GM12892 (cell line): Measurements from ENCODE around the gene MYO16.
A peak's percentile ranks its signal among the peaks of the same experiment; 100 is the strongest.

Source experiments
- DNase-seq: peaks from one replicate; pipeline ENCODE4 v3.0.0; 2011; ENCODE audit not compliant: insufficient read length
- FAIRE-seq: peaks from 2 replicates; lab custom pipeline; 2011; peaks lifted over from hg19 to GRCh38; lab: Jason Lieb, UNC
- POLR2A ChIP-seq: IDR thresholded peaks from 2 replicates; pipeline ENCODE4 v1.6.1; 2011; ENCODE audit warnings: low read depth, low read length, control low read depth
- POLR2AphosphoS5 ChIP-seq: IDR thresholded peaks from 2 replicates; pipeline ENCODE4 v1.6.1; 2011; ENCODE audit warnings: low read depth, low read length, control low read depth
- TAF1 ChIP-seq: IDR thresholded peaks from 2 replicates; pipeline ENCODE4 v1.6.1; 2011; ENCODE audit warnings: low read depth, mild to moderate bottlenecking, control low read depth, low read length, borderline replicate concordance

MYO16 gene

DNA sequence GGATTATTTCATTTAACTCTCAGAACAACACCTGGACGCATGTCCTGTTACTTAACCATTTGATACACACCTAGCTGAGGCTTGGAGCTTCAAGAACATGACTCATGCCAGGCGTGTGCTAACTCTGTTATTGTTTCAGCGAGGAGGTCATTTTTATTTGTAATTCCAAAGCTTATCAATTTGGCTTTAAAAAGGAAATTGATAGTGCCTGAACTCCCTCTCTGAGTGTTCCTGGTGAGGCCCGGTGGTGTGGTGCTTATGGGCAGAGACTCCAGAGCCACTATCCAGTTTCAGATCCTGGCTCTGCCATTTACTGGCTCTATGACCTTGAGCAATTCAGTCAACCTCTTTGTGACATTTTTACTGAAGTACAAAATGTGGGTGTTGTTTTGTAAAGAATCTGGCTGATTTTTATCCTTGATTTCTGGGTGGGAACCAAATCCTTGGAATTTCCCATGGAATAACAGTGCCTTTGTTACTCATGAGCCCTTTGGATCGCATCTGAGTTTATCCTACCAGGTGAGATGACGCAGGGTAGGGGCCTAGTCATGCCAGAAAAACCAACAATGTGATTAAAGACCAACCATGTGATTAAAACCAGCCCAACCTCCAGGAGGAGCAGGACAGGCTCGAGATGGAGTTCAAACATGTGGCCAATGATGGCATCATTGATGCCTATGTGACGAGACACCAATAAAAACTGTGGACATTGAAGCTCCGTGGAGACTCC is 198.8 kb downstream of the MYO16 start:
- no peak for DNase-seq
- FAIRE-seq: no peak
- TF ChIP-seq POLR2A (no peak), POLR2AphosphoS5 (no peak), TAF1 (no peak)

DNA sequence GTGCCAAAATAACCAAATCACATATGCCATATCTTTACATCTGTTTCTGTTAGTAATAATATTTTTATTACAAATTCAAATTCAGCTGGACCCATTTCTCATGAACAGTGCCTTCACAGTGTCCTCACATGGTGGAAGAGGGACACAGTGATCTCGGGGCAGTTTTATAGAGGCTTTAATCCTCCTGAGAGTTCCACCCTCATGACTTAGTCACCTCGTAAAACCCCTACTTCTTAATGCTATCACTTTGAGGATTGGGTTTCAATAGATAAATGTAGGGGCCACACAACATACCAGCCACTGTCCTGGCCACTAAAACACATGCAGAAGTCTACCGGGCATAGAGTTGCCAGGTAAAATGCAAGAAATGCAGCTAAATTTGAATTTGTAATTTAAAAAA is 201.5 kb downstream of the MYO16 start:
- TF ChIP-seq TAF1 (no peak), POLR2AphosphoS5 (no peak), POLR2A (no peak)
- FAIRE-seq (no peak), DNase-seq (no peak)

DNA sequence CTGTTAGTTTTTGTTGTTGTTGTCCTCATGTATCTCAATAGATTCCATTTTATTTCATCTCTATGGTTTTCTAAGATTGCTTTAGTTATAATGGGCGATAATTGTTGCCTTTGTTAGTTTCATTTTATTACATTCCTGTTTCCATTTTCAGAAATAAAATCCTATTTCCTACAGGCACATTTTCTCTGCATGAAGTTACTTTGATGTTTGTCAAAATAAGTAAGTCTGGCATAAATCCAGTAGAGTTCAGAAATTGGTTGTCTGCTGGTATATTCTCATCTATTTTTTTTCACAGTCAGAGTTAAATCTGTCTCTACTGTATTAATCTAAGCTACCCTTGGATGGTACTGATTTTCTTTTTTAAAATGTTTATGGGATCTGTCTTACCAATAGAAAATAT is 204.1 kb downstream of the MYO16 start:
- TF ChIP-seq POLR2AphosphoS5 (no peak), TAF1 (no peak), POLR2A (no peak)
- DNase-seq (no peak), FAIRE-seq (no peak)

DNA sequence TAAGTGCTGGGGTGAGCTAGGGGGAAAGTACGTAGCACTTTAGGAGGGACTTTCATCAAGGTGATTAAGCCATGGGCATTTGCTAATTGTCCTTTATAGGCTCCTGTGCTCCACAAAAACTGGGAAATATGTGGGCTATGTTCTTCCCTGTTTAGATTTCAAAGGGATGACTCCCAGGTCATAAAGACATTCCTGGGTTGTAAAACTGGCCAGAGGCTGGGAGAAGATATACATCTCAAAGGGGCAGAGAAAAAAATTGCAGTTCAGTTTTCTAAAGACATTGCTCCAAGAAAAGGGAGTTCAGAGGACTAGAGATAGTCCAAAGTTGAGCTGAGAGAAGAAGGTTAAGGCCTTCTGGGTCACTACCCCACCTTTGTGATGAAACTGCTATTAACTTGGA is 204.8 kb downstream of the MYO16 start:
- no peak for FAIRE-seq
- no peak for TF ChIP-seq TAF1
- no peak for TF ChIP-seq POLR2AphosphoS5
- no peak for TF ChIP-seq POLR2A

DNA sequence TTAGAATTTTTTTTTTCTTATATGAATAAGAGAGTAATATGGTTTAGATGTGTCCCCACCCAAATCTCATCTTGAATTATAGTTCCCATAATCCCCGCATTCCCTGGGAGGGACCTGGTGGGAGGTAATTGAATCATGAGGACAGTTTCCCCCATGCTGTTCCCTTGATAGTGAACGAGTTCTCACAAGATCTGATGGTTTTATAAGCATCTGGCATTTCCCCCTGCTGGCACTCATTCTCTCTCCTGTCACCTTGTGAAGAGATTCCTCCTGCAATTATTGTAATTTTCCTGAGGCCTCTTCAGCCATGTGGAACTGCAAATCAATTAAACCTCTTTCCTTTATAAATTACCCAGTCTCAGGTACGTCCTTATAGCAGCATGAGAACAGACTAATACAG is 205.7 kb downstream of the MYO16 start:
- DNase-seq: no peak
- TF ChIP-seq POLR2A (no peak), POLR2AphosphoS5 (no peak), TAF1 (no peak)
- FAIRE-seq: no peak

More for the DNA sequence above, 204.8 kb downstream of the MYO16 start:
- no peak for DNase-seq

DNA sequence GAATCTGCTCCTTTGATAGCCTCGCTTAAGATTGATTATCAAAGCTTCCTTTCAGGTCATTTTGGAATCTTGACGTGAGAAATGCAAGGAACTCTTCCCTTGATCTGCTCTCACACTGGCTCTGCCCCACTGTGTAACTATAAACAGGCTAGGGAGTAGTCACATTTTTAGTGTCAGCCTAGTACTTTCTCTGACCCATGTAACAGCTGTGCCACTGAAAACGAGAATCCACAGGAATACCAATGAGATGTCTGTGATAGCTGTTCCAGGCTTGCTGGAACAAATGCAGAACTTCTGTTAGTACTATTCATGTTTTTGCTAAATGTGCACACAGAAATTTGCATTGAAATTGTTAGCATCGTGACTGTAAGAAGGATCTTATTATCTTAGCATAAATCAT is 221.3 kb downstream of the MYO16 start:
- no peak for DNase-seq
- no peak for FAIRE-seq
- no peak for TF ChIP-seq TAF1

DNA sequence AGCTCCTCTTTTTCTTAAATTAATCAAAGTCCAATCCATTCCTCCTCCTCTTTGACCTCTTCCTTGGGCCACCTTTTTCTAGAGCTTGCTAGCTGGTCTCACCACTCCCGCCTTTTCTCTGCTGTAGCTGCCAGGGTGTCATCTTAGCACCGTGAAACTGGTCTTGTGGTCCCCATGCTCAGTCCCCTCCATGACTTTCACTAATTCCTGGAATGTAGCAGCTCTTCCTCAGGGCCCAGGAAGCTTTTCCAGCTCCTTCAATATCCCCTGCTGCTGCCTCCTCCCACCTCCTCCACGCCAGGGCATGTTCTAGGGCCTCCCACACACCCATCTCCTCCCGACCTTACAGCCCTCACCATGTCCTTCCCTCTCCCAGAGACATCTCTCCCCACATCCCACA is 222.2 kb downstream of the MYO16 start:
- FAIRE-seq (no peak), DNase-seq (no peak)
- TF ChIP-seq TAF1: no peak
- no peak for TF ChIP-seq POLR2AphosphoS5
- no peak for TF ChIP-seq POLR2A

DNA sequence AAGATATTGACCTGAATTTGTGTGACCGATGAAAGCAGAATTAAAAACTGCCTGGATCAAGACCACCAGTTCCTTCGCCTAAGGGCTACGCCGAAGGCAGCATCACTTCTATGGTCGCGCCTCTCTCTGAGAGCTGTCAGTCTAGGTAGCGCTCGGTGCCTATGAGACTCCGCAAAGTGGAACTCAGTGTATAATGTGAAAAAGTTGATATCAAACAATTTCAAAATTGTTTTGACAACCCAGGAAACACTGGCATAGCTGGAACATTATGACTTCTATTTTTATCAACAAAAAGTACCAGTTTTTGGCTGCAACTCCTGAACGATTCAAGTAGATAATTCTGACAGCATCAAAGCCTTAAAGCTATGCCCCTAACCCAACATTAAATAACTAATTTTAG is 223.6 kb downstream of the MYO16 start:
- TF ChIP-seq POLR2A (no peak), TAF1 (no peak), POLR2AphosphoS5 (no peak)
- FAIRE-seq (no peak), DNase-seq (no peak)

DNA sequence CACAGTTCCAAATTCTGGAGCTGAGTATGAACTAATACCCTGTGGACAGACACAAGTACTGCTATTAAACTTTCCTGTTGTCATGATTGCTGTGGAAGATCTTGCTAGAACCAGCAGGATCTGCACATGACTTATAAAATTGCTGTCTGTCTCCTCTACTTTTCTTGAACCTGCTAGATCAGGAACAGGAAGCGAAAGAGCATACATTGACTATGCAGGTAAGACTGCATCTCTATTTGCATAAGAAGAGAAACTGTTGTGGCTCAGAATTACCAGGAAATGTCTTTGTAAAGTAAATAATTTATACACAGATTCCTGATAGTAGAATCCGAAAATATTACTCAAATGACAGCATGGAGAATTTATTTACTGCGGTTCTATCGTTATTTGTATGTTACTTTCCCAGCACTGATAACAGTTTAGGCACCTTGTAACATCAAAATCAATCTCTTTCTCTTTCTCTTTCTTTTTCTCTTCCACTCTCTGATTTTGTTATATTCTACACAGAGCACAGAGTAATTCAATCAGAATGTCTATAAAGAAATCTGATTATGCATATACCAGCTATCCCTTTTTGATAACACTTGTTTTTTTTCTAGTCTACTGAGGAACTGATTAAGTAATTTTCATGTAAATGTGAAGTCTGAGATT is 226.5 kb downstream of the MYO16 start:
- no peak for TF ChIP-seq POLR2AphosphoS5
- TF ChIP-seq TAF1: no peak
- DNase-seq: no peak
- no peak for FAIRE-seq

DNA sequence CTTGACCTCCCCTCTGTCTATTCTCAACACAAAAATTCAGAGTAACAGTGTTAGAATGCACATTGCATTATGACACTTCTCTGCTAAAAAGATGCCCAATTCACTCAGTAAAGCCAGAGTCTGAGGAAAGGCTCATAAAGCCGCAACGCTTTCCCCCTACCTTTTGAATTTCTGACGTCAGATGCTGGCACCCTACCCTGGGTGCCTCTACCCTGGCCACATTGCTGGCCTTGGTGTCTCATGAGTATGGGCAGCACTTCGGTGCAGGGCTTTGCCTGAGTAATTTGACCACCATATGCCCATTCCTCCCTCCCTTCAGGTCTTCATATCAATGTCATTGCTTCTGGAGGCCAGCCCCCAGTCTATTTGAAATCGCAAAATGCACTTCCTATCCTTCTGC is 229.3 kb downstream of the MYO16 start:
- no peak for DNase-seq
- no peak for FAIRE-seq
- TF ChIP-seq TAF1: no peak
- TF ChIP-seq POLR2A: no peak

DNA sequence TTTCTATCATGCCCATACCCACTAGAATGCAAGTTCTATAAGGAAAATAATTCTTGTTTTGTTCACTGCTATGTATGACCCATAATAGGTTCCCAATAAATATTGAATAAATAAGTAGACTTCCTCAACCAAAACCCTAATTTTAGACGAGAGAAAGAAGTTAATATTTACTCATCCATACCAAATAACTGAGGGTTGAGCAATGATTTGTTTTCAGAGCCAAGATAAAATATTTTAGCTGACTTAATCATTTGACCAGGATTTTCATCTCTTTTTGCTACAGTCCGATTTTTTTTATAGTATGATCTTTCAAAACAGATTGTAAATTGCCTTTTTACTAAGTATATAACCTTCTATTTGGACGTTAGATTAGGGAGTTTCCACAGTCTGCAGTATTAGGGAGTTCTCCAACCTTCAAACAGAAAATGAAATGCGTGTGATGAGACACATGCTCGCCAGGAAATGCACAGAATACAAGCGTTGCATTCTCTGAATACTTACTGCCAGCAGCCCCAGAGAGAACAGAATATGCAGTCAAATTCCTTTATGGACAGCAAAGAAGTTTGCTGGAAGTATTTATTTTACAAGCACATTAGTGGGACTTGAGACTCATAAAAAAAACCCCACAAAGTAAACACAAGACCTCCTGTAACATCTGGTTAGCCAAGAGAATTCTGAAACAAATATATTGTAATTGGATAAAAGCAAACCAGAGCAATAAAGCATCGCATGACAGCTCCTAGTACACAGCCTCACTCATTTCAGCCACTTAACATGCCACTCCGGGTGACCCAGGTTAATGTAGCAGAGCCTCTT is 230.0 kb downstream of the MYO16 start:
- DNase-seq: no peak
- FAIRE-seq: peak; percentile 69
- TF ChIP-seq POLR2A (no peak), POLR2AphosphoS5 (no peak), TAF1 (no peak)
